ENCODE measurements around the gene TRNT1.

- TF ChIP-seq POLR2A (IDR thresholded peaks at IDR 0.05; ENCODE audit: low read length) (no peak), GATA1 (IDR thresholded peaks at IDR 0.05; ENCODE audit: low read depth, low read length) (no peak)
These were observed 53.7 kb downstream of the TRNT1 start for GRCh38 chr3:3180456-3180855.
